22Rv1 (cell line): ENCODE measurements around the gene TIAM2.

Source experiments
- ZFX ChIP-seq: fragments of 450-650 bp; IDR thresholded peaks from 2 replicates; pipeline ENCODE4 v1.6.1; 2017; ENCODE audit warnings: antibody characterized with exemption, borderline replicate concordance
- TF ChIP-seq, protein P1 (sequence below): fragments of 450-650 bp; IDR thresholded peaks from 2 replicates; pipeline ENCODE4 v1.5.1; 2017; ENCODE audit warnings: mild to moderate bottlenecking

DNA sequence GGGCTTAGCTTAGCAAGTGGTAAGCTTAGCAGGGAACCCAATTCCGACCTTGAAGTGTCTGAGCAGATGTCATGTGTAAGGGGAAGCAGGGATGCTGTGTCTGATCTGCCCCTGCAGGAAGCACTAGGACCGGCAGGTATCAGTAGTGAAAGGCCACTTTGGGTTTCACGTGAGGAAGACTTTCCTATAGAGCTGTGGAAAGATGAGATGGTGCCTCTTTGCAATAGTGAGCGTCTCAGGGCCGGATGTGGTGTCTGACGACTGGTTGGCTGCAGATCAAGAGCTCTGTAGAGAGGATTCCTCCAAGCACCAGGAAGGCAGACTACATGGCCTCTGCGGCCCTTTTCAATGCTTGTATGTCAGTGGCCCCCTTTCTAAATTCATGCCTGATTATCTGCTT is 98.3 kb downstream of the TIAM2 start:
- TF ChIP-seq, protein P1, sequence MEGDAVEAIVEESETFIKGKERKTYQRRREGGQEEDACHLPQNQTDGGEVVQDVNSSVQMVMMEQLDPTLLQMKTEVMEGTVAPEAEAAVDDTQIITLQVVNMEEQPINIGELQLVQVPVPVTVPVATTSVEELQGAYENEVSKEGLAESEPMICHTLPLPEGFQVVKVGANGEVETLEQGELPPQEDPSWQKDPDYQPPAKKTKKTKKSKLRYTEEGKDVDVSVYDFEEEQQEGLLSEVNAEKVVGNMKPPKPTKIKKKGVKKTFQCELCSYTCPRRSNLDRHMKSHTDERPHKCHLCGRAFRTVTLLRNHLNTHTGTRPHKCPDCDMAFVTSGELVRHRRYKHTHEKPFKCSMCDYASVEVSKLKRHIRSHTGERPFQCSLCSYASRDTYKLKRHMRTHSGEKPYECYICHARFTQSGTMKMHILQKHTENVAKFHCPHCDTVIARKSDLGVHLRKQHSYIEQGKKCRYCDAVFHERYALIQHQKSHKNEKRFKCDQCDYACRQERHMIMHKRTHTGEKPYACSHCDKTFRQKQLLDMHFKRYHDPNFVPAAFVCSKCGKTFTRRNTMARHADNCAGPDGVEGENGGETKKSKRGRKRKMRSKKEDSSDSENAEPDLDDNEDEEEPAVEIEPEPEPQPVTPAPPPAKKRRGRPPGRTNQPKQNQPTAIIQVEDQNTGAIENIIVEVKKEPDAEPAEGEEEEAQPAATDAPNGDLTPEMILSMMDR = no peak
- no peak for TF ChIP-seq ZFX
